Left lung (tissue), 10 donors: ENCODE data around the gene APOL4. TPM values are rescaled to one million over a fixed set of nuclear protein-coding genes. Genes with fewer than 3 reads are reported as not detected.

Experiments used
- ATAC-seq: fragments of 200-7000 bp; cut with Tn5 transposase; one replicate; pipeline ENCODE4 v1.9.1; 2020; ENCODE audit warnings: moderate library complexity
- DNase-seq, 4 donors: peaks; one replicate each; pipeline ENCODE4 v3.0.0-alpha.2; 2013 to 2020
- H3K27ac ChIP-seq, 2 donors: fragments of 200-600 bp; sonication (generic) in 1 of 2; one replicate each; pipeline versions ENCODE4 v1.5.0 to v1.8.0; 2020 to 2021
- H3K27me3 ChIP-seq, 2 donors: fragments of 200-600 bp; sonication (generic) in 1 of 2; one replicate each; pipeline versions ENCODE4 v1.5.0 to v1.8.0; 2020 to 2021
- H3K36me3 ChIP-seq, 2 donors: fragments of 200-600 bp; sonication (generic) in 1 of 2; one replicate each; pipeline versions ENCODE4 v1.5.0 to v1.8.0; 2020 to 2021
- H3K4me1 ChIP-seq, 2 donors: fragments of 200-600 bp; one replicate each; pipeline ENCODE4 v1.8.0; 2021
- H3K4me3 ChIP-seq, 2 donors: fragments of 200-600 bp; sonication (generic) in 1 of 2; one replicate each; pipeline versions ENCODE4 v1.5.0 to v1.8.0; 2020 to 2021; ENCODE audit warnings: mild to moderate bottlenecking in 1 of 2
- H3K9me3 ChIP-seq, 2 donors: fragments of 200-600 bp; sonication (generic) in 1 of 2; one replicate each; pipeline versions ENCODE4 v1.5.0 to v1.8.0; 2020 to 2021
- intact Hi-C, 2 donors: fragments of 100-400 bp; cut with DNase I; formaldehyde crosslinking; loops; one replicate each; pipeline versions ENCODE4 v1.11.2 to v1.14.2; 2022
- polyA plus RNA-seq, 6 donors: library from polyadenylated mRNA; unstranded; fragments of 120-200 nt; gene quantifications; one replicate each; pipeline ENCODE4 v1.2.1, GENCODE V29; 2013; ENCODE audit not compliant: insufficient read length in 6 of 6
- total RNA-seq, 2 donors: library from RNA; stranded (reverse); fragmentation: NEBNext Ultra II Directional; extraction: Animal tissue kit (Norgen Biotek cat#: 25700); gene quantifications; one replicate each; pipeline ENCODE4 v1.2.1, GENCODE V29; 2021
- TF ChIP-seq, protein P1 (sequence below), 2 donors: fragments of 200-600 bp; sonication (generic) in 1 of 2; IDR thresholded peaks; one replicate each; pipeline versions ENCODE4 v1.5.0 to v1.8.0; 2021; ENCODE audit warnings: antibody characterized with exemption in 2 of 2
- donor health status: DM: no; HTN: yes; CAD: no.
- donor health status: DM: no; HTN: no; CAD: no.

The APOL4 gene
- total and polyA plus RNA-seq, 8 donors = 4.9 to 18.6 (median 10.6) TPM

DNA sequence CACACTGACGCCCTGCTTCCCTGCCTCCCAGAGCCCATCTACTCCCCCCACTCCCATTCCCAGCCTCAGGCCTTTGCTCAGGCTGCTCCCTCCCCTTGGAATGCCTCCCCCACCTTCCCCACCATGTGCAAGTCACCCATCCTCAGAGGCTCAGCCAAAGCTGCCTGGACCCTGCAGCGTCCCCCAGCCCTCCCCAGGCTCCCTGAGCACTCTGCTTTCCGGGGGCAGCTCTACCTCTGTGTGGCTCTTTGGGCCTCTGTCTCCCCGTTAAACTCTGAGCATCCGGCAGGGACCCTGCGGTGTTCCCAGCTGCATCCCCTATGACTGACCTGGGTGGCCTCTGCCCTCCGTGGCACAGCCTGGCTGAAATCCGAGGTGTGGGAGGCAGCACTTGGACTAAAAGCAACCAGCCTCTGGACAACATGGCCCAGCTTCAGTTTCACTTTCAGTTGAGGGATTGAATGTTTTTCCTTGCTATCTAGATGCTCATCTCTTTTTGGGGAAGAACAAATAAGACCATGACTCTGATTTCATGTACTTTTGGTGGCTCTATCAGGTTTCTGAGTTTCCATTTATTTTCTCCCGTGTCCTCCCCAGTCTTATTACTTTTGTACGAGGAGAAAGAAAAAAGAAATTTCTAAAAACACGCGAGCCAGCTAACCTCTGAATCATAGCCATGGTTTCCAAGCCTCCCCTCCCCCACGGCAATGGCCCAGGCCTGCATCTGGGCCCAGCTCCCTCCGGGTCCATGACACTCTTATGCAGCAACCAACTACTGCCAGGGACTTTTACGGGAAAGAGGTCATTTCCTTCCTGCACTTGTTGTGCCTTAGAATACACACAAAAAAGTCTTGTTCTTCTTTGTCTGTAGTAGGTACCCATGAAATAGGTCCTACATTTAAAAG is 44.8 kb downstream of the APOL4 start:
- Histone ChIP-seq H3K27ac (peak overlapping the region; percentile 87 to 95), H3K36me3 (no peaks in the 10 kb centered on the region), H3K4me3 (peak overlapping the region; percentile 27 to 52), H3K4me1 (peaks cover 39 to 98% of the 10 kb centered on the region in 2 donors), H3K27me3 (no peaks in the 10 kb centered on the region), H3K9me3 (no peaks in the 10 kb centered on the region)
- intact Hi-C loops = no loop called here
- TF ChIP-seq, protein P1, sequence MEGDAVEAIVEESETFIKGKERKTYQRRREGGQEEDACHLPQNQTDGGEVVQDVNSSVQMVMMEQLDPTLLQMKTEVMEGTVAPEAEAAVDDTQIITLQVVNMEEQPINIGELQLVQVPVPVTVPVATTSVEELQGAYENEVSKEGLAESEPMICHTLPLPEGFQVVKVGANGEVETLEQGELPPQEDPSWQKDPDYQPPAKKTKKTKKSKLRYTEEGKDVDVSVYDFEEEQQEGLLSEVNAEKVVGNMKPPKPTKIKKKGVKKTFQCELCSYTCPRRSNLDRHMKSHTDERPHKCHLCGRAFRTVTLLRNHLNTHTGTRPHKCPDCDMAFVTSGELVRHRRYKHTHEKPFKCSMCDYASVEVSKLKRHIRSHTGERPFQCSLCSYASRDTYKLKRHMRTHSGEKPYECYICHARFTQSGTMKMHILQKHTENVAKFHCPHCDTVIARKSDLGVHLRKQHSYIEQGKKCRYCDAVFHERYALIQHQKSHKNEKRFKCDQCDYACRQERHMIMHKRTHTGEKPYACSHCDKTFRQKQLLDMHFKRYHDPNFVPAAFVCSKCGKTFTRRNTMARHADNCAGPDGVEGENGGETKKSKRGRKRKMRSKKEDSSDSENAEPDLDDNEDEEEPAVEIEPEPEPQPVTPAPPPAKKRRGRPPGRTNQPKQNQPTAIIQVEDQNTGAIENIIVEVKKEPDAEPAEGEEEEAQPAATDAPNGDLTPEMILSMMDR (IDR thresholded peaks at IDR 0.05) = no peak
- ATAC-seq (peak; percentile 76), DNase-seq (peak in 3 of 4 donors; percentile 61 to 84 (median 80))

GRCh38 chr22:36156119-36156514 is 45.5 kb downstream of the APOL4 start:
- intact Hi-C loops = no loop called here
- Histone ChIP-seq H3K9me3 (no peaks in the 10 kb centered on the region), H3K36me3 (no peaks in the 10 kb centered on the region), H3K27ac (peak overlapping the region; percentile 87 to 95), H3K4me1 (peaks cover 39 to 98% of the 10 kb centered on the region in 2 donors), H3K27me3 (no peaks in the 10 kb centered on the region), H3K4me3 (peak overlapping the region; percentile 27 to 52)
- no peak for ATAC-seq
- TF ChIP-seq, protein P1 (IDR thresholded peaks at IDR 0.05) = no peak
- no peak for DNase-seq

GRCh38 chr22:36155702-36156101 is 45.9 kb downstream of the APOL4 start:
- TF ChIP-seq, protein P1 (IDR thresholded peaks at IDR 0.05) = no peak
- peak overlapping the region; percentile 87 to 95 for H3K27ac ChIP-seq

DNA sequence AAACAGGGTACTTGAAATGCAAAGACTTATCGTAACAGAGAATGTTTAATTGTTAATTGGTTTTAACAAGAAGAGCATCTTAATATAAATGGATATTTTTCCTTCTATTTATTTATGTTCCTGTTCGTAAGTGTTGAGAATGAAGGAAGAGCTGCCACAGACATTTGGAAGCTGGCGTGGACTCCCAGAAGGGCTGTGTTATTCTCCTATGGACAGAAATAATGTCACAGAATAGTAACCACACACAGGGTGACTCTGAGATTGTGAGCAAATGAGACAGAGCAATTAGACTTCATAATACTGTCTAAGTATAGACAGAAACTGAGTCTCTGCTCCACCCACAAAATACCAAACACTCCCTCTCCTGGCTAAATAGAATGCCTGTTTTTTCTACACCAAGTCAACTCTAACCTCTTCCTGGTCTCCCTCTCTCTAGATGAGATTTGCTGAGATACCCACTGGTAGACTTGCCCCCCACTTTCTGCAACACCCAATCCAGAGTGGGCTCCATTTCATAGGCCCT is 47.1 kb downstream of the APOL4 start:
- no peaks in the 10 kb centered on the region for H3K27me3 ChIP-seq
- H3K27ac ChIP-seq = peak overlapping the region; percentile 87 to 95
- DNase-seq (peak in 1 of 4 donors; percentile 43), ATAC-seq (peak; percentile 28)
- TF ChIP-seq, protein P1 (IDR thresholded peaks at IDR 0.05) = no peak
- H3K4me1 ChIP-seq = peaks cover 30 to 98% of the 10 kb centered on the region in 2 donors
- intact Hi-C loops = no loop called here
- no peaks in the 10 kb centered on the region for H3K9me3 ChIP-seq
- no peak overlapping the region for H3K4me3 ChIP-seq
- no peaks in the 10 kb centered on the region for H3K36me3 ChIP-seq

More at GRCh38 chr22:36155702-36156101, 45.9 kb downstream of the APOL4 start:
- ATAC-seq = peak; percentile 52
- DNase-seq = peak in 2 of 4 donors; percentile 52 to 70
- intact Hi-C loops = no loop called here
- Histone ChIP-seq H3K27me3 (no peaks in the 10 kb centered on the region), H3K4me1 (peaks cover 35 to 98% of the 10 kb centered on the region in 2 donors), H3K4me3 (peak overlapping the region in 1 of 2 donors; percentile 52), H3K9me3 (no peaks in the 10 kb centered on the region), H3K36me3 (no peaks in the 10 kb centered on the region)
